Thyroid gland (tissue), 4 donors: ENCODE results near the gene NHERF2. TPM values are rescaled to one million over a fixed set of nuclear protein-coding genes. Genes with fewer than 3 reads are reported as not detected.

Experiments
- DNase-seq, 2 donors: peaks; one replicate each; pipeline ENCODE4 v3.0.0-alpha.2; 2019
- H3K27ac ChIP-seq, 3 donors: fragments of 200-600 bp; sonication (generic); 1 replicate in 2 of 3; 2 replicates in 1 of 3; pipeline ENCODE4 v1.5.1; 2016 to 2019; ENCODE audit warnings: mild to moderate bottlenecking in 1 of 3, moderate library complexity in 1 of 3
- H3K27me3 ChIP-seq: fragments of 200-600 bp; sonication (generic); one replicate; pipeline ENCODE4 v1.5.1; 2019
- H3K36me3 ChIP-seq, 2 donors: fragments of 200-600 bp; sonication (generic); one replicate each; pipeline ENCODE4 v1.5.1; 2016 to 2019
- H3K4me1 ChIP-seq, 2 donors: fragments of 200-600 bp; sonication (generic); one replicate each; pipeline ENCODE4 v1.5.1; 2017 to 2019
- H3K4me3 ChIP-seq, 3 donors: fragments of 200-600 bp; sonication (generic); replicated peaks in 1 of 3; 1 replicate in 2 of 3; 2 replicates in 1 of 3; pipeline ENCODE4 v1.5.1; 2016; ENCODE audit warnings: mild to moderate bottlenecking in 1 of 3
- H3K9me3 ChIP-seq: fragments of 200-600 bp; sonication (generic); one replicate; pipeline ENCODE4 v1.5.1; 2017
- POLR2A ChIP-seq, 2 donors: fragments of 450-650 bp; IDR thresholded peaks; one replicate each; pipeline ENCODE4 v1.6.1; 2017; ENCODE audit warnings: antibody characterized with exemption in 2 of 2, mild to moderate bottlenecking in 2 of 2, moderate library complexity in 1 of 2
- WGBS, 2 donors: methylation state at CpG; one replicate each; pipeline ENCODE4 v1.1.5; 2017; 5-methylcytosine and 5-hydroxymethylcytosine counted together
- intact Hi-C: fragments of 100-400 bp; cut with DNase I; formaldehyde crosslinking; loops from one replicate; pipeline ENCODE4 v1.15.1; 2023
- total RNA-seq, 4 donors: library from RNA; depleted of rRNA; stranded (reverse); fragments of >200 nt; gene quantifications; one replicate each; pipeline ENCODE4 v1.2.3, GENCODE V29; 2016
- TF ChIP-seq, protein P1 (sequence below), 6 experiments: fragments of 200-600 bp in 3 of 6; fragments of 450-650 bp in 3 of 6; sonication (generic) in 3 of 6; IDR thresholded peaks; one replicate each; pipeline ENCODE4 v1.5.1; 2016 to 2019; ENCODE audit warnings: antibody characterized with exemption in 6 of 6, mild to moderate bottlenecking in 2 of 6, inconsistent platforms in 1 of 6, moderate library complexity in 1 of 6

The NHERF2 gene
- total RNA-seq, 4 donors from 2014 or later, result 73.8 to 146 (median 81.6) TPM

DNA sequence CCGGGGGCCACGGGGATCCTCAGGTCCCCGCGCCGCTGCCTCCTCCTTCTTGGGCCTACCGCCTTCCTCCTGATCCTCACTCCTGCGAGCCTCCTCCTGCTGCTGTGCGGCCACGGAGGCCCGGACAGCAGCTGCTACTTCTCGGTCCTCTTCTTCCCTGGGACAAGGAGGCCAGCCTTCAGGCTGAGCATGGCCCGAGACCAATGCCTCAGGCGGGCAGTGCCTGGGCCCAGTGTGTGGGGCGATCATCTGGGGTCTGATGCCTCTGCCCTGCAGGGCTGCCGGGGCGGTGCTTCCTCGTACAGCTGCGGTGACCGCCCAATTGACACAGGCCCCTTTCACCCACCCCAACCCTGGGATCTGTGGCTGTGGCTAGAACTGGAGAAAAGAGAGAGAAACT is 25.7 kb upstream of the NHERF2 start:
- peaks cover 51 to 54% of the 10 kb centered on the region in 2 donors for H3K36me3 ChIP-seq
- intact Hi-C loops, result no loop called here
- DNase-seq, result no peak

DNA sequence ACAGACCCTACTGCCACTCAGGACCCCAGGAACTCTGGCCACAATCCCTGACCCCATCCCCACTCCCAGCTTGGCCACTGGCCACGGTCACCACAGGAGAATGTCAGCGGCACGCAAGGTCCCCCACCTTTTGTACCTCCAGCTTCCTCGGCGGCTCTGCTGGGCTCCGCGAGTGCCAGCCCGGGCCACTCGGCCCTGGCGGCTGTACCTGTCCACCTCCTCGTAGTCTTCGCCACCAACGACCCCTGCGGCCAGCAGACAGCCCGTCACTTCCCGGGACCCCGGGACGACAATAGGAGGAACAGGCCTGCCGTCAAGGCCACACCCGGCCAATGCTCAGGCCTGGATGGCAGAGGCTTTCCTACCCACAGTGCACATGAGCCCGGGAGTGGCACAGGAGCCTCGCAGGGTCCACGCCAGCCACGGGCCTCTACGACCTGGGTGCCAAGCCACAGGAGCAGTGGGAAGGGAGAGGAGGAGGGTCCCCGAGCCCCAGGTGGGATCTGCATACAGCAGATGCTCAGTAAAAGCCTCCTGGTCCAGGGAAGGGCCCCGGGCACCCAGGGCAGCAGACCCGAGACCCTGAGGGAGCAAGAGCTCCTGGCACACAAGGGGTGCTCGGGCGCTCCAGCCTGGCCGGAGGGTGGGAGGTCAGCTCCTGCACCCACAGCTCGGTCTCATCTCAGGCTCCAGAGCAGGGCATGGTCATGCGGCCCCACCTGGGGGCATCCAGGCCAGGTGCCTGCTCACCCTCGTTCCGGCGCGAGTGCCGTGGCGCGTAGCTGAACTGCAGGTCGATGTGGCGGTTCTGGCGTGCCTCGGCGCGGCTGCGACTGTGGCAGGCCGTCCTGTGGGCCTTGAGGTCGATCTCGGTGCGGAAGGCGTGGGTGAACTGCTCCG is 25.0 kb upstream of the NHERF2 start:
- no peaks in the 10 kb centered on the region for H3K9me3 ChIP-seq
- no peak overlapping the region for H3K4me3 ChIP-seq
- TF ChIP-seq, protein P1, sequence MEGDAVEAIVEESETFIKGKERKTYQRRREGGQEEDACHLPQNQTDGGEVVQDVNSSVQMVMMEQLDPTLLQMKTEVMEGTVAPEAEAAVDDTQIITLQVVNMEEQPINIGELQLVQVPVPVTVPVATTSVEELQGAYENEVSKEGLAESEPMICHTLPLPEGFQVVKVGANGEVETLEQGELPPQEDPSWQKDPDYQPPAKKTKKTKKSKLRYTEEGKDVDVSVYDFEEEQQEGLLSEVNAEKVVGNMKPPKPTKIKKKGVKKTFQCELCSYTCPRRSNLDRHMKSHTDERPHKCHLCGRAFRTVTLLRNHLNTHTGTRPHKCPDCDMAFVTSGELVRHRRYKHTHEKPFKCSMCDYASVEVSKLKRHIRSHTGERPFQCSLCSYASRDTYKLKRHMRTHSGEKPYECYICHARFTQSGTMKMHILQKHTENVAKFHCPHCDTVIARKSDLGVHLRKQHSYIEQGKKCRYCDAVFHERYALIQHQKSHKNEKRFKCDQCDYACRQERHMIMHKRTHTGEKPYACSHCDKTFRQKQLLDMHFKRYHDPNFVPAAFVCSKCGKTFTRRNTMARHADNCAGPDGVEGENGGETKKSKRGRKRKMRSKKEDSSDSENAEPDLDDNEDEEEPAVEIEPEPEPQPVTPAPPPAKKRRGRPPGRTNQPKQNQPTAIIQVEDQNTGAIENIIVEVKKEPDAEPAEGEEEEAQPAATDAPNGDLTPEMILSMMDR (IDR thresholded peaks at IDR 0.05), result no peak
- no peak for TF ChIP-seq POLR2A (IDR thresholded peaks at IDR 0.05)
- no peaks in the 10 kb centered on the region for H3K27me3 ChIP-seq
- intact Hi-C loops, result no loop called here
- H3K4me1 ChIP-seq, result peaks cover 7 to 19% of the 10 kb centered on the region in 2 donors
- no peak for DNase-seq
- no peak overlapping the region for H3K27ac ChIP-seq
- 95% methylated on average over 9 to 25 of the region's 53 CpGs for WGBS, 2 donors
- peaks cover 51 to 54% of the 10 kb centered on the region in 2 donors for H3K36me3 ChIP-seq

More for the DNA sequence above, 25.7 kb upstream of the NHERF2 start:
- TF ChIP-seq POLR2A (IDR thresholded peaks at IDR 0.05), result no peak
- TF ChIP-seq, protein P1 (IDR thresholded peaks at IDR 0.05), result no peak
- WGBS, 2 donors, result 93 to 95% methylated on average over 7 to 19 of the region's 19 CpGs
- Histone ChIP-seq H3K27me3 (no peaks in the 10 kb centered on the region), H3K4me1 (peaks cover 7 to 18% of the 10 kb centered on the region in 2 donors), H3K9me3 (no peaks in the 10 kb centered on the region), H3K27ac (no peak overlapping the region), H3K4me3 (no peak overlapping the region)

DNA sequence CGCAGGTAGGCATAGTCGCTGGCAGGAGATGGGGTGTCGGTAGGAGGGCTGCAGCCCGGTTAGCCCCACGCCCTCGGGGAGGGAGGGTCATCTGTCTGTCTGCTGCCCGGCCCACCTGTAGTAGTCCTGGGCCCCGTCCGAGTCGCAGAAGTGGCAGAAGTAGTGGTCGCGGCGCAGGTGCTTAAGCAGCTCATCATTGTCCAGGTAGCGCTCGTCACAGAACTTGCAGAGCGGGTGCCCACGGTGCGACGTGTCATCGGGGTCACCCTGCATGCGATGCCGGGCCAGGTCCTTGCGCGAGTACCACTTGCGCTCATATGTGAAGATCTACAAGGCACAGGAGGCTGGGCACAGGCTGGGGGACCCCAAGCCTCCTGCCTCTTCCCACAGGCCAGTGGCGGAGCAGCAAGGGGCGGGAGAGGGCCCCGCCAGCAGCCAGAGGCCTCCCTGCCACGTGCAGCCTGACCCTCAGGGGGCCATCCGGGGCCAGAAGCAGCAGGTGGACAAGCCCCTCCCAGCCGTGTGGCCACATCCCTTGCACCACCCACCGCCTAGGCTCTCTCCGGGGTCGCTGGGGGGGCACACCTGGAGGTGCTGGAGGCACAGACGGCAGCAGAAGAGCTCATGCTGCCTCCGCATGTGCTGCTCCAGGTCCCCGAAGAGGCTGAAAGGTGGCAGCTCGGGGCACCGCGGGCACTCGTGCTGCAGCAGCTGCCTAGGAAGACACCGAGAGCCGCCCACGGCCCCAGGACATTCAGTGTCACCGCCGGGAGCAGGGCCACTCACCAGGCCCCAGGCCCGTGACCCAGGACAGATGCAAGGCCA is 24.1 kb upstream of the NHERF2 start:
- H3K36me3 ChIP-seq, result peaks cover 51 to 54% of the 10 kb centered on the region in 2 donors
- WGBS, 2 donors, result 93 to 98% methylated on average over 9 to 29 of the region's 47 CpGs
- intact Hi-C loops, result no loop called here
- no peak overlapping the region for H3K4me3 ChIP-seq
- peaks cover 8 to 29% of the 10 kb centered on the region in 2 donors for H3K4me1 ChIP-seq
- no peak for TF ChIP-seq POLR2A (IDR thresholded peaks at IDR 0.05)
- TF ChIP-seq, protein P1 (IDR thresholded peaks at IDR 0.05), result no peak
- DNase-seq, result no peak
- H3K27ac ChIP-seq, result no peak overlapping the region
- H3K27me3 ChIP-seq, result no peaks in the 10 kb centered on the region
- no peaks in the 10 kb centered on the region for H3K9me3 ChIP-seq

DNA sequence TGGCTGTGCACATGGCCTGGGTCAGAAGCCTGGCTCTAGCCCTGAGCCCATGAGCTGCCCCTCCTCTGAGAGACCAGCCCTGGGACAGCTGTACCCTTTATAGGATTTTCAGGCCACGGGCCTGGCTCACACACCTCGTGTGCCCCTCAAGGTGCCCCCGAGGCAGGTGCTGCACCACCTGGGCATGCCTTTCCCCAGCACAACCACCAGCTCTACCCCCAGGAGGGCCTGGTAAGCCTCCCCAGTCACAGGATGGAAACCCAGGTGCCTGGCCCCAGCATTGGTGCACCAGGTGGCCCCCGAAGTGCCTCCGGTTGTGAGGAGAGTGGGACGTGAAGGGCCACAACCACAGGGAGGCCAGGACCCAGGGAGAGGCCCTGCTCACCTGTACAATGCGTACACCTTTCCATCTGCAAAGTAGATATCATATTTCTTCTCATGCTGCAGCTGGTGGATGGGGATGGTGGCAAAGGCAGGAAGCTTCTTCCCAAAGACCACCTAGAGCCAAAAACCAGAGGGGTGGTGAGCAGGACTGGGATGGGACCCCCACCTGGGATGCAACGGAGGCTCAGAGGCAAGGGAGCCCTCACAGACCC is 23.4 kb upstream of the NHERF2 start:
- DNase-seq, result no peak
- 68 to 83% methylated on average over 5 to 8 of the region's 8 CpGs for WGBS, 2 donors

More for the DNA sequence above, 23.4 kb upstream of the NHERF2 start:
- intact Hi-C loops, result no loop called here
- Histone ChIP-seq H3K4me3 (no peak overlapping the region), H3K27ac (no peak overlapping the region), H3K36me3 (peaks cover 45 to 47% of the 10 kb centered on the region in 2 donors), H3K27me3 (no peaks in the 10 kb centered on the region), H3K9me3 (no peaks in the 10 kb centered on the region), H3K4me1 (peaks cover 15 to 36% of the 10 kb centered on the region in 2 donors)
- TF ChIP-seq POLR2A (IDR thresholded peaks at IDR 0.05), result no peak
